CD4-positive, alpha-beta T cell treated with Interleukin-21 for 1 hour (primary cell): Measurements from ENCODE around the gene CCL11.

Experiments used
- DNase-seq: peaks from one replicate; pipeline ENCODE4 v3.0.0-alpha.2; 2020

The CCL11 gene

DNA sequence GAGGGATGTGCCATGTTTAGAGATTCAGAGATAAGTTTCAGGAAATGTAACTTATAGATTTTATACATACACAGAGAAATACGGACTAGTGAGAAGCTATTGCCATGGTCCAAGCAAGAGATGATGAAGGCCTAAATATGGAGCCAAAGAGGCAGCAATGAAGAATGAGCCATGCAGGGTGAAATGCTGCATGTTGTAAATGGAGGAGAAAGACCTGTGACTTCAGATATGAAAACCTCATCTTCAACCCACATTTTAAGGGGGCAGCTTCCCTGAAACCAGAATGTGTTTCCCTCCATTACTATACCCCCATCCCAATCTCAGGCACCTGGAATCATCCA lies 27.6 kb upstream of the CCL11 start:
- no peak for DNase-seq

DNA sequence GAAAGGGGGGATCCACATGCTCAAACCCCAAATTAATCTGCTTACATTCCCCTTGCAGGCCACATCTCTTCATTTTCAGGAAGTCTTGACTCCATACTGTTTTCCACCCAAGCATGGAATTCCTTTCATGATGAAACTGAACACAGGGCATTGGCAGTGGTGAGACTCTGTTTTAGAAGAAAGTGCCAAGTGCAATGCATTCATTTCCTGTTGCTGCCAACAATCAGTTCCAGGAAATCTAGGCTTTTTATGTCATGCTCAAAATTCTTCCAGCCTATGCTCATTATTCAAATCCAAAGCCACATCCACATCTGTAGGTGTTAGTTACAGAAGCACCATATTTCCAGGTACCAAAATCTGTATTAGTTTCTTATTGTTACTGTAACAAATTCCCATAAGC lies 26.4 kb upstream of the CCL11 start:
- DNase-seq = no peak

DNA sequence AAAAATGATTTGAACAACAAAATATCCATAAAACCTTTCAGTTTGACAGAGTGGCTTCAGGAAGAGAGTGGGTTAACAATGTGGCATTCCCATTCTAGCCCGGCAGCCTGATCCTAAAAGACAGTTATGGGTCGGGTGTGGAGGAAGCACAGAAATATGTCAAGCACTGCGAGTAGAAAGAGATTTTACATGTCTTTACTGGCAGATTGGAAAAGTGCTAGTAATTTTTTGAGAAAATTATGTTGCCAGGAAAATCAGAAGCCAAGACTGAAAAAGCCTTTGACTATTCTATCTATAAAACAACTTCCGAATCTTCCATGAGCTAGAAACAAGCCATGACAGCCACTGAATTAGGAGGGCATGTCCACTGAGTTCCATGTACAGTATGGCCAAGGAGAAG lies 24.7 kb upstream of the CCL11 start:
- DNase-seq = no peak

DNA sequence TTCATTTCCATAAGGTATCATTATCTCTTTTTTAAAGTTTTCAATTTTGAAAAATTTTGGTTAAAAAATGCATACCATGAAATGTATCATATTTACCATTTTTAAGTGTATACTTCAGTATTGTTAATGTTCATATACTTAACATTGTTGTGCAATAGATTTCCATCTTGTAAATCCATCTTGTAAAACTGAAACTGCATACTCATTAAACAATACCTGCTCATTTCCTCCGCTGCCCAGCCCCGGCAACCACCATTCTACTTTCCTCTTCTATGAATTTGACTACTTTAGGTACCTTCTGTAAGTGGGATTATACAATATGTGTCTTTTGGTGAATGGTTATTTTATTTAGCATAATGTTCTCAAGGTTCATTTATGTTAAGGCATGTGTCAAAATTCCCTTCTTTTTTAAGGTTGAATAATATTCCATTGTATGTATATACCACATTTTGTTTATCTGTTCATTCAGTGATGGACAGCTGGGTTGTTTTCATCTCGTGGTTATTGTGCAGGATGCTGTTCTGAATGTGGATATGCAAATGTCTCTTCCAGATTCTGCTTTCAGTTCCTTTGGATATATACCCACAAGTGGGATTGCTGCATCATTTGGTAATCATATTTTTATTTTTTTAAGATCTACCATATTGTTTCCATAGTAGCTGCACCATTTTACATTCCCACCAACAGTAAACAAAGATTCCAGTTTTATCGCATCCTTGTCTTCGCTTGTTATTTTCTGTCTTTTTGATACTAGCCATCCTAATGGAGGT lies 23.8 kb upstream of the CCL11 start:
- DNase-seq = no peak

DNA sequence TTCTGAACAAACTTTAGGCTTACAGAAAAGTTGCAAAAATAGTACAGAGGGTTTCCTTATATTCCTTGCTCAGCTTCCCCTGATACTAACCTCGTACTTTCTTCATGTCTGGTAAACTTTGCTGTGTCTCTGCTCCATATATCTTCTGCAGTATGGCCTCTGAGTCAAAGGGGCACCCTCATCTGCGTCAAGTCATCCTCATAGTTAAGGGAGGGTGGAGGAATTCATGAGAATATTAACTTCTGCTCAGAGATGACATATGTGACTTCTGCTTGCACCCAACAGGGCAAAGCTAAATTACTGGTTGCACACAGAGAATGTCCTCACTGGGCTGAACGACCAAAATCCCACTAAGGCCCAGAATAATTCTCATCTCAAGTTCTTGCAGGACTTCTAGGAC lies 19.8 kb upstream of the CCL11 start:
- no peak for DNase-seq

DNA sequence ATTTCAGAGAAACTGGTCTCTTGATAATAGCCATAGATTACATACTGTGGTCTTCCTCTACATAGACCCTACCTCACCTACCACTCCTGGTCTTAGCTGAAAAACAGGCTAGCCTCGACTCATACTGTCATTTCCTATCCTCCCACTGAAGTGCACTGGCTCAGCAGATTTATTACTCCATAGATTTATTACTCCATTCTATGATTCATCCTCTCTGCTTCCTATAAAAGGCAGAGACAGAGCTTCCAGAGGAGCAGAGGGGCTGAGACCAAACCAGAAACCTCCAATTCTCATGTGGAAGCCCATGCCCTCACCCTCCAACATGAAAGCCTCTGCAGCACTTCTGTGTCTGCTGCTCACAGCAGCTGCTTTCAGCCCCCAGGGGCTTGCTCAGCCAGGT lies 15.6 kb upstream of the CCL11 start, which contains the start of gene CCL7:
CCL7 (plus strand) TSS at position 253 of the 400 bp plus-strand sequence; CDS start at position 323, 70 bp downstream.
- no peak for DNase-seq

DNA sequence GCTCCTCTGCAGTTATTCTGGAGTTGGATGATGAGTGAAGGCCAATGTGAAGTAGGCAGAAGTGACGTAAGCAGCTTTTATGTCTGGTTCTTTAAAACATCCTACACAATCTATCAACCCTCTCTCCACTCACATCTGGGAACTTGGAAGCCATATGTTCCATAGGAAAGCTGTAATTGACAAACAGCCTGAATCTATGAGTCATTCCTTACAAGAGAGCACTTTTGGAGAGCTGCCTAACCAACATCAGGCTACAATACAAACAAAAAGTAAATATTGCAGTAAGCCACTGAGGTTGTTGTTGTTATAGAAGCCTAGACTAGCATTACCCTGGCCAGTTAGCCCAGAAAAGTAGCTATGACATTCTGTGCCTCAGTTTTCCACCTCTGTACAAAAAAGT lies 9.7 kb upstream of the CCL11 start:
- DNase-seq = no peak

DNA sequence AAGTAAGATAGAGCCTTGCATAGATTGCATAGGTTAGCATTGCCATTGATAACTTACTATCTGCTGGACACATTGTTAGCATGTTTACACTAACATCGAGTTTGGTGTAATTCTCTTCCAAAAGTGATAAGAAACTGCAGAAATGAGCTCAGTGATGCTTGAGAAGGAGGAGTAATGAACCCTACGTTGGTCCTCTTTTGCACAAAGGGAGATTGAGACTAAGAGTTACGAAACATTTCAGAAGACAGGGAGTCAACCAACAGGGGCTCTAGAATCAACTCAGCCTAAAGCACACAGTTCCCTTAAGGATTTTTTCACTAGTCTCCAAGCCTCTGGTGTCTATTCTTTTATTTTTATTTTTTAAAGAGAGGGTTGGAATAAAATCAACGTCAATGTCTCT lies 8.7 kb upstream of the CCL11 start:
- DNase-seq = no peak

DNA sequence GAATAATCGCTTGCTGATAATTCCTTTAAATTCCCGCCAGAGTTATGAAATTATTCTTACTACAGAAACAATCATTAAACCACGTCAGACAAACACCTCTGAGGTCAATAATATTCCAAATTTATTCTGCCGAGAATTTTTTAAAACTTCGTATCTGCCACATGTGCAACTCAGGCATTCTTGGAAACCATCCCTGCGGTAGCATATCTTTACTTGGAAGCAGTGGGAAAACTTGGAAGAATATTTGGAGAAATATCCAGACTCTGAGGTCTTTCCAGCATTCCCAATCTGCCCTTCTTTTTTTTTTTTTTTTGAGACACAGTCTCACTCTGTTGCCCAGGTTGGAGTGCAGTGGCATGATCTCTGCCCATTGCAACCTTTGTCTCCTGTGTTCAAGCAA lies 2.0 kb upstream of the CCL11 start:
- DNase-seq = no peak

DNA sequence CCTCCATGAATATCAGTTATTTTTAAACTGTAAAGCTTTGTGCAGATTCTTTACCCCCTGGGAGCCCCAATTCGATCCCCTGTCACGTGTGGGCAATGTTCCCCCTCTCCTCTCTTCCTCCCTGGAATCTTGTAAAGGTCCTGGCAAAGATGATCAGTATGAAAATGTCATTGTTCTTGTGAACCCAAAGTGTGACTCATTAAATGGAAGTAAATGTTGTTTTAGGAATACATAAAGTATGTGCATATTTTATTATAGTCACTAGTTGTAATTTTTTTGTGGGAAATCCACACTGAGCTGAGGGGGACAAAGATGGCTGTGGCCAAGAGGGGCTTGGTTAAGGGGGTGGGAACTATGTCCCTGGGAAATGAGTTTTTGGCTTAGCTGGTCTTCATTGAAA lies 2.3 kb downstream of the CCL11 start:
- DNase-seq = no peak

DNA sequence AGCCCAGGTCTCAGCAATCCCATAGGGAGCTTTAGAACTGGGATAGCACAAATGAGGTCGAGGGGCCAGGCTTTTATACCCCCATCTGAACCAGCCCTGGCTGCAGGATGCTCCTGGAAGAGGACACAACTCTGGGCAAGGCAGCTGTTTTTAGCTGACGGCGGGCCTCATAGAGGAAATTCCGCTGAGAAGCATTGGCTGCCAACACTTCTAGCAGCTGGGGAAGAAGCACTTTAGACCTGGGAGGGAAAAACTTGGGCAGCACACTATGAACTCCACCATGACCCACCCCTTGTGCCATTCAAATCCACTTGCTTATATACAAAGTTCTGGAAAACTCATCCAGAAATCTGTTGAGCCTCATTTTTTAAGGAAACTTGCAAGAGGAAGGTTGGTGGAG lies 5.0 kb downstream of the CCL11 start:
- DNase-seq = no peak

DNA sequence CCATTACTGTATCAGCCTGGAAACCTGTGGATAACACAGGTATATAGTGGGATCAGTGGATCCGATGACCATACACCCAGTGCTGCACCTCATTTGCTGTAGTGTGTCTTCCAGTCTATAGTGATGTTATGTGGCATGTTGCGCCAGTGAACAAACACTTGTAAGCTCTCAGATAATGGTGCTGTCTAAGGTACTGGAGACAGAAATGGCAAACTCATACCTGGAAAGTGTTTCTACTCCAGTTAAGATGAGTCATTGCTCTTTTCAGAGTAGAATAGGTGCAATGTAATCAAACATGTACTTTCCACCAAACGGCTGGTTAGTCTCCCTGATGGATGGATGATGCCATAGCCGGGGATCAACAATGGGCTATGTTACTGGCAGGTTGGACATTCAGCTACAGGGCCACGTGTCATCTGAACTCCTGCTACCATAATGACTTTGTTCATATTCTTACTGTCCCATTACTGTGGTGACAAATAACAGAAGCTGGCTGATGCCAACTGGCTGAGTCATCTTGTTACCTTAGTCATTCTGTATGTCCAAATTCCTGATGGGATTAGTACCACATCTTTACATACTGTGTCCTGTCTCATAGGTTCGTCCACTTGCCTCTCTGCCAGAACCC lies 6.3 kb downstream of the CCL11 start:
- DNase-seq = no peak

DNA sequence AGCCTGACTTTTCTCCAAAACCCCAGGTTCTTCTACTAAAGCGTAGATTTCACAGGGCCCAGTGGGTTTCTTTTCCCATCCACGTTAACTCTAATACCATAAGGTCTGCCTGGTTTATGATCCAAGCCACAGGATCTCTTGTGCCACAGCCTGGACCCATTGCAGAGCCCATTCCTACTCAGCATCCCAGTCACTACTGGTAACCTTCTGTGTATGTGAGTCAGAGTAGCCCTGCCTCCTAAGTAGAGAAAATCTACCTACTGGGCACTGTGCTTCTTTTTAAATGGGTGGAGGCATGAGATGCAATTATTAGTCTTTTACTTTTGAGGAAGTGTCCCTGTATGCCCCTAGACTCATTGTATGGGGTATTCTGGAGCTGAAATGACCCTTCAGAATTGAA lies 13.5 kb downstream of the CCL11 start:
- DNase-seq = no peak

DNA sequence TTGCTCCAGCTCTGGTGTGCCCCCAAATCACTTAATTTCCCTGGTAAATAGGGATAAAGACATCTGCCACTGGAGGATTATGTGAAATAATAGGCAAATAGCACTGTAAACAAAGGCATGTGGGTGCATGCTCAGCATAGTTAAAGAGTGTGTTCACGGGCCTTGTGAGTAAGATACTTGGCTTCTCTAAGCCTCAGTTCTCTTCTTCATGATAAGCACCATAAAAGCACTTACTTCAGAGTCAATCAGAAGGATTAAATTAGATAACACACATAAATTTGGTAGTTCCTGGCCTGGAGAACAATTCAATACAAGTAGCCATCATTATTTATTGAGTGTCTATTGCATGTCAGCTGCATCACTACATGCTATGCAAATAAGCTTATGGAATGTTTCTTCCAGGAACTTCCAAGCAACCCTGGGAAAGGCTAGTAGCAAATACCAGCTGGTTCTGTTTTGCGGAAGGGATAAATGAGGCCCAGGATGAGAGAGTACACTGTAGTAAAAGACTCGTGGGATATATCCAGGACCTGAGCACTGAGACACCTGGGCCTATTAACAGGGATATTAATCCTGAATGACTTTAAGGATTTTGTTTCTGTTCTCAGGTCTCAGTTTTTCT lies 14.5 kb downstream of the CCL11 start:
- DNase-seq = no peak

DNA sequence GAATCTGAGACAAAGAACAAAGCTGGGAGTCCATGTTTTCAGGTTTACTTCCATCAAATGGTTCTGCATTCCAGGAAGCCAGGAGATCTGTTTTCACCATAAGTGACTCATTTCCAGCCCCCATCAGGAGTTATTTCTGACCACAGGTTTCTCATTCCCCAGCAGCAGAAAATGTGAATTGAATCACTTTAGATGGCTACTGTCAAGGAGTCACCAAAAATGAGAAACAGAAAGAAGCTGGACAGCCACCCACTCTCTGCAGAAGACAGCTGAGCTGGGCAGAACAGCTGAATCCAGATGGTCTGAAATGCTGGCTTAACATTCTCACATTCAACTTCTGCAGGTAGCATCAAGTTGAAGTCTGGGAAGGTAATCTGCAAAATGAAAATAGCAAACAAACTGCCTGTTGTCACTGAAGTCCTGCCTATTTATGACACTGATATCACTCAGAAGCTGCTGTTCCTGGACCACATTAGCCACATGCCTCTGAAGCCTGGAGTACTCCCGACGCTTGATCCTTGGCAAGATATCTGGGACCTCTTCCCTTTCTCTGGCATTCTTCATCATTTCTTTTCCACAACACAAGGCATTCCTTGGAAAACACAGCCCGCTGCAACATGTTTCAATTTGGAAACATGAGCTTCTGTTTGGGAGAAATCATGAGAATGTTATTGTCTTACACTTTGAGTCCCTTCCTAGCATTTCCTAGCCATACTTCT lies 15.3 kb downstream of the CCL11 start:
- no peak for DNase-seq

DNA sequence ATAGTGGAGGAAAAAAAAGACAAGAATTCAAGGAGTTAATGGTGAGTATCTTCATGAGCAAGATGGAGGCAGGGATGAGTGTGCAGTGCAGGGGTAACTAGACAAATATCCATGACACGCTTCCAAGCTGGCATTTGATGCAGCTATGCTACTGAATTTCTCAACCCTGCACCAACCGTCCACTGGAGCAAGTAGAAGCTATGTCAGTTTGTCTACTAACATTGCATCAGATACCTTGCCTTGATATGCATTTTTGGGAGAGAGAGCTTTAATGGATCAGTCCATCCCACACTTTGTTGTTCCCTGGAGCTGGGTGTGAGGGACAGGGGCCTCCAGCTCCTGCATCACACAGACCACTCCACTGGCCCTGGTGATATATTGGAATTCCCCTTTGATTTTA lies 16.4 kb downstream of the CCL11 start:
- DNase-seq = no peak

DNA sequence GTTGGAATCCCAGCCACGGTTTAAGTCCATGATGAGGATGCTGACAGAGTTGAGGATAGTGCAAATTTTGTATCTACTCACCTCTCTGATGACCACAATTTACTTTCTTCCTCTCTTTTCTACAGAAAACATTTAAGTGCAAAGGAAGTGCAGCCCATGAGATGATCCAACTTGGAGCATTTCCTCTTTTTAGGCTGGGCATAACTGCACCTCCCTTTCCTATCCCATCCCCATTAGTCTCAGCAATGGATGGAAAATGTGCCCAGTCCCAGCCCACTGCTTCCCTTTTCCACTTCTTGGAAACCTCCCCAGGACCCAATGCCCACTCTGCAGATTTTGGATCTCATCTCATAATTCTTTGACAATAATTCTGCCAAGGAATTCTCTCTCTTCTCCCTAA lies 17.1 kb downstream of the CCL11 start:
- no peak for DNase-seq

DNA sequence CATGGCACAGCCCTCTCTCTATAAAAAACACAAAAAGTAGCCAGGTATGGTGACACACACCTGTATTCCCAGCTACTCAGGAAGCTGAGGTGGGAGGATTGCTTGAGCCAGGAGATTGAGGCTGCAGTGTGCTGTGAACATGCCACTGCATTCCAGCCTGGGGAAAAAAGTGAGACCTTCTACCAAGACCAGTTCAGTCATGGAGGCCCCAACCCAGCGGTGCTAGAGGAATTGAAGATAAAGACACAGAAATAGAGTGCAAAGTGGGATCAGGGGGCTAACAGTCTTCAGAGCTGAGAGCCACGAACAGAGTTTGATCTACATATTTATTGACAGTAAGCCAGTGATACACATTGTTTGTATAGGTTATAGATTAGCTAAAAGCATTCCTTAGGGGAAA lies 18.1 kb downstream of the CCL11 start:
- no peak for DNase-seq

DNA sequence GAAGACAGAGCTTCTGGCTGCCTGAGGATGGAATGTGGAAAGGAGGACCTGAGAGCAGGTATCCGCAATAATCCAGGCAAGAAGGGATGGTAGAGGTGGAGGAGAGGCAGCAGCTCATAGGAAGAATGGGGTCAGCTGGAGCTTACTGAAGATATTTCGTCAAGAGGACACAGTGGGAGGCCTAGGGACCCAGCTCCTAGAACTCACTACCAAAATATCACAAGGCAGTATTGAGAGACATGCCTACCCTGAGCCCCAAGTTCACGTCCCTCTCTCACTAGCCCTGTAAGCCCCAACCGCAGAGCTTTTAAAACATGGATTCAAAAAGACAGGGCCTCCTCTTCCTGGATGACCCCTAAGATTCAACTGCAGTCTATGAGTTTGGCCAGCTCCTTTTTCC lies 19.5 kb downstream of the CCL11 start:
- no peak for DNase-seq

DNA sequence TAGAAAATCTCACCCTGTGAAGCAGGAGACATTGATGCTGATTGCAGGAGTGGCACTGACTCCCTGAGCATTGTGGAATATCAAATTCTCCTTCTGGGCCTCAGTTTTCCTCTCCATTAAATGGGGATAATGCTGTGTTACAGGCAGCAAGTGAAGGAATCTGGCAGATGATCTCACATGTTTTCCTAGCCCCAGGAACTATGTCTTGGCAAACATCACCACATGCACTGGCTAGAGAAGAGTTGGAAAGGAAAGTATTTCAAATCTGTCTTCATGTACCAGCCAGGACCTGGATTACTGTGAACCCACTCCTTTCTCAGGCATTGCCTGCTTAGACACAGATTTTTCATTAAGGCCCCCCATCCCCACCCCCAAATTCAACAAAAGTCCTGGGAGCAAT lies 20.1 kb downstream of the CCL11 start:
- DNase-seq = no peak

DNA sequence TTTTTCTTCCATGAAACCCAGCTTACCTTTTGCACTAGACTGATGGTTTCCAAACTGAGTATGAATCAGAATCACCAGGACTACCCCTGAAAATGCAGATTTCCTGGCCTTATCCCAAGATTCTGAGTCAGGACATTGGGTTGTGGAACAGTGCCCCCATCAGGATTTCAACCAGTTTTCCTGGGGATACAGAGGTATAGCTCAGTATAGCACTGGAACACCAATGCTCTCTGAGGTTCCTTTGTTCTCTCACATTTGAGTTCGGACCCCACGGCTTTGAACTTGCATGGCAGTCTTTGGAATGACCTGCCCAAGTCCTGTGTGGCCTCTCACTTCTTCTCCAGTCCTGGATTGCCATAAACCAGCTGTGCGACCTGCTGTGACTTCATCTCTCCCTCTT lies 20.9 kb downstream of the CCL11 start:
- no peak for DNase-seq

DNA sequence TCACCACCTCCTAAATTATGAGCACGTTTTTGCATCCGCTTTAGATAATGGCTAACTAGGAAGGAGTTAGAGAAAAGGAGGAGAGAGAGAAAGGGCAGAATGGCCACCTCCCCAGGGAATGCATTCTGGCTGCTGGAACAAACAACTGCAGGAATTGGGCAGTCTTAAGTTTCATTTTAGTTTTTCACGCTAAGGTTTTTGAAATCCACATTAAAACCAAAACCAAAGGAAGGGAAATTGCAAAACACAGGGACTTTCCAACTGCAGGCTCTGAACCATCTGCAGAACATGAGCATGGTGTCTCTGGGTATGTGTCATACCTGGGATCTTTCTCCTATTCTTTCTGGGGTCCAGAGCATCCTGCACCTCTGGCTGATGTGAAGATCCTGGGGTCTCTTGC lies 21.6 kb downstream of the CCL11 start:
- no peak for DNase-seq

DNA sequence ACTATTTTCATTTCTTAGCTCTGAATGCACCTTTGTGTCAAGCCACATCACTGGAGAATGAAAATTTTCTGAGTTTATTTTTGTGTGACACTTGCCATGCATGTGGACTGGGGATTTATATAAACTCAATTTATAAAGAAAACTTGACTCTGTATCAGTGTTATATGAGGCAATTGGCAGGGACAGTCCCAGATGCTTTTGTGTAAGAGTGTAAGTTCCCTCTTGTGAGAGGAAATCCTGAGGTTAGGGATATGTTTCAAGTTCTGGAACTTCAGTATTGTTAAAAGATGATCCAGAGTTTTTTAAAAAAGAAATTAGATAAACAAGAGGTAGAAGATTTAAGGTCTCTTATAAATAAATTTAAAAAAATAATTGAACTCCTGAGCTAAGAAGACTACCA lies 22.8 kb downstream of the CCL11 start:
- no peak for DNase-seq

DNA sequence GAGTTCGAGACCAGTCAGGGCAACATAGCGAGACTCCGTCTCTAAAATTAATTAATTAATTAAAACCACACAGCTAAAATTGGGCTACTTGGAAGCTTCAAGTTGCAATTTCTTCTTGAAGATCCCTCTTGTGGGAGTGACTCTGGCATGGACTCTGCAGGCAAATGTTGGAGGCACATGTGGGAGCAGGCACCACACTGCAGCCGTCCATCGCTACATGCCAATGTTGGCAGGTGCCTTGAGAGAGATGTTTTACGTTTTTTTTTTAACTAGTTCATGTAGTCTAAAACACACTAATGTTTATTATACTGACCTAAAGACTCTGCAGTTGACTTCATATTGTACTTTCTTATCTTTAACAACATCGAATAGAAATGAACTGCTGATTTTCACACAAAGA lies 25.7 kb downstream of the CCL11 start:
- no peak for DNase-seq
